Body of pancreas (tissue), 4 donors: ENCODE measurements around the gene ATG2B.

ENCODE experiments used
- CTCF ChIP-seq, 7 experiments: fragments of 450-650 bp in 4 of 7; fragments of 200-600 bp in 3 of 7; sonication (generic) in 3 of 7; IDR thresholded peaks; one replicate each; pipeline ENCODE4 v1.5.1; 2016 to 2019; ENCODE audit warnings: antibody characterized with exemption in 7 of 7
- POLR2A ChIP-seq, 3 donors: fragments of 450-650 bp; IDR thresholded peaks; one replicate each; pipeline ENCODE4 v1.6.1; 2016; ENCODE audit warnings: antibody characterized with exemption in 3 of 3, mild to moderate bottlenecking in 2 of 3

- TF ChIP-seq CTCF (IDR thresholded peaks at IDR 0.05) (no peak), POLR2A (IDR thresholded peaks at IDR 0.05) (no peak)
These were observed 3.2 kb downstream of the ATG2B start for GRCh38 chr14:96359959-96360358.
